Panc1 (cell line): ENCODE results near the gene DUSP10.

Experiments used
- SIN3A ChIP-seq: IDR thresholded peaks from 2 replicates; pipeline ENCODE4 v1.6.1; 2012; ENCODE audit warnings: low read depth, mild to moderate bottlenecking, low read length, moderate library complexity, borderline replicate concordance; ENCODE audit not compliant: insufficient read depth
- TF ChIP-seq, protein P1 (sequence below): fragments of 450-650 bp; IDR thresholded peaks from 2 replicates; pipeline ENCODE4 v1.5.1; 2017; ENCODE audit warnings: mild to moderate bottlenecking

DNA sequence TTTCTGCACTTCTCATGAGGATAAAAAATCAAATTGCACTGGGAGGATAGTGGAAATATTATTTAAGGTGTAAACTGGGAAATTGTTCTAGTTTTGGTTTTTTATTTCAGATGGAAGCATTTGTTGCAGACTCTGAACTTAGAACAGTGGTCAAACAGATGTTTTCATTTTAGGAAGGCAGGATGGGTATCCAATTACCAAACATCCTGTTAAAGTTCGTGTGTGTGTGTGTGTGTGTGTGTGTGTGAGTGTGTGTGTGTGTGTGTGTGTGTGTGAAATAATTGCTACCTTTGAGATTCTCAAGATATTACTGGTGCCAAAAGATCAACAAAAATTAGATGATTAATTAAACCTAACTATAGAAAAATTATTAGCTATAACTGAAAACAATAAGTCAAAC, 24.3 kb upstream of the DUSP10 start:
- TF ChIP-seq, protein P1, sequence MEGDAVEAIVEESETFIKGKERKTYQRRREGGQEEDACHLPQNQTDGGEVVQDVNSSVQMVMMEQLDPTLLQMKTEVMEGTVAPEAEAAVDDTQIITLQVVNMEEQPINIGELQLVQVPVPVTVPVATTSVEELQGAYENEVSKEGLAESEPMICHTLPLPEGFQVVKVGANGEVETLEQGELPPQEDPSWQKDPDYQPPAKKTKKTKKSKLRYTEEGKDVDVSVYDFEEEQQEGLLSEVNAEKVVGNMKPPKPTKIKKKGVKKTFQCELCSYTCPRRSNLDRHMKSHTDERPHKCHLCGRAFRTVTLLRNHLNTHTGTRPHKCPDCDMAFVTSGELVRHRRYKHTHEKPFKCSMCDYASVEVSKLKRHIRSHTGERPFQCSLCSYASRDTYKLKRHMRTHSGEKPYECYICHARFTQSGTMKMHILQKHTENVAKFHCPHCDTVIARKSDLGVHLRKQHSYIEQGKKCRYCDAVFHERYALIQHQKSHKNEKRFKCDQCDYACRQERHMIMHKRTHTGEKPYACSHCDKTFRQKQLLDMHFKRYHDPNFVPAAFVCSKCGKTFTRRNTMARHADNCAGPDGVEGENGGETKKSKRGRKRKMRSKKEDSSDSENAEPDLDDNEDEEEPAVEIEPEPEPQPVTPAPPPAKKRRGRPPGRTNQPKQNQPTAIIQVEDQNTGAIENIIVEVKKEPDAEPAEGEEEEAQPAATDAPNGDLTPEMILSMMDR, result no peak
- no peak for TF ChIP-seq SIN3A
